ENCODE results near the gene SERPINA1. TPM values are rescaled to one million over a fixed set of nuclear protein-coding genes. Genes with fewer than 3 reads are reported as not detected.

Gene SERPINA1
- polyA plus RNA-seq, 4 donors = 70.7 to 106 (median 98.4) TPM

DNA sequence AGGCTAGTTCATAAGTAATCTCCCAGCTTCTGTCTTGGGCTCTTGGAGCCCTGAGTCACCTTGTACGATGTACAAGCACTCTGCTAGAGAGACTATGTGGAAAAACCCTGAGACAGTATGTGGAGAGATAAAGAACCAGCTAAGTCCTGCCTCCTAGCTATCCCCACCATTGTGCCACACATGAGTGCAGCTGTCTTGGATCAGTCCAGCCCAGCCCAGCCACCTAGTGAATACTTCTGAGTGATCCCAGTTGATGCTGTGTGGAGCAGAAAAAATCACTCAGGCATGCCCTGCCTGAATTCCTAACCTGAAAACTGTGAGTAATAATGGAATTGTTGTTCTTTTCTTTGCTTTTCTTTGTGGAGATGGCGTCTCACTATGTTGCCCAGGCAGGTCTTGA lies 60.2 kb downstream of the SERPINA1 start:
- DNase-seq (ENCODE audit: low read depth in 4 of 4, low spot score in 3 of 4) = no peak

Other genes starting within 250 kb of the SERPINA1 start
- under 1 TPM; 0.15 to 0.29 (median 0.21) TPM for gene PPP4R4, start 214.3 kb downstream of the SERPINA1 start, polyA plus RNA-seq (ENCODE audit: insufficient read length in 4 of 4)
- gene SERPINA10, start 95.3 kb downstream of the SERPINA1 start, polyA plus RNA-seq (ENCODE audit: insufficient read length in 4 of 4) = under 1 TPM; 0.10 to 0.34 (median 0.17) TPM
- gene SERPINA6, start 65.3 kb downstream of the SERPINA1 start, polyA plus RNA-seq (ENCODE audit: insufficient read length in 4 of 4) = 10 to 100 TPM in 1 of 4 donors, 1 to 10 TPM in 3; 2.1 to 10.4 (median 7.1) TPM
- gene SERPINA2, start 21.9 kb downstream of the SERPINA1 start, polyA plus RNA-seq (ENCODE audit: insufficient read length in 4 of 4) = not detected
- not detected for gene SERPINA11, start 64.2 kb upstream of the SERPINA1 start, polyA plus RNA-seq (ENCODE audit: insufficient read length in 4 of 4)
- not detected for gene SERPINA9, start 87.6 kb upstream of the SERPINA1 start, polyA plus RNA-seq (ENCODE audit: insufficient read length in 4 of 4)
- gene SERPINA12, start 120.9 kb upstream of the SERPINA1 start, polyA plus RNA-seq (ENCODE audit: insufficient read length in 4 of 4) = under 1 TPM; 0.17 to 0.44 (median 0.26) TPM
- 1 to 10 TPM; 1.3 to 1.7 (median 1.4) TPM for gene SERPINA4, start 172.8 kb upstream of the SERPINA1 start, polyA plus RNA-seq (ENCODE audit: insufficient read length in 4 of 4)
- 10 to 100 TPM in 3 of 4 donors, 1 to 10 TPM in 1; 9.6 to 15.3 (median 12.3) TPM for gene SERPINA5, start 192.8 kb upstream of the SERPINA1 start, polyA plus RNA-seq (ENCODE audit: insufficient read length in 4 of 4)
- gene SERPINA3, start 223.8 kb upstream of the SERPINA1 start, polyA plus RNA-seq (ENCODE audit: insufficient read length in 4 of 4) = under 1 TPM in 2 of 4 donors, not detected in 2; 0.12 to 0.53 TPM